ENCODE measurements around the gene RAD17. TPM values are rescaled to one million over a fixed set of nuclear protein-coding genes. Genes with fewer than 3 reads are reported as not detected.
"Not testable (repeated sequence)": the region's sequence is repeated elsewhere in the genome, so short reads cannot be mapped to it uniquely, and the experiment has no call there.

RAD17 gene
- total and polyA plus RNA-seq, 2 donors (not counting 3 experiments of a cell fraction or from before 2014, with no cell fraction given), result 10.1 to 18.4 TPM

DNA sequence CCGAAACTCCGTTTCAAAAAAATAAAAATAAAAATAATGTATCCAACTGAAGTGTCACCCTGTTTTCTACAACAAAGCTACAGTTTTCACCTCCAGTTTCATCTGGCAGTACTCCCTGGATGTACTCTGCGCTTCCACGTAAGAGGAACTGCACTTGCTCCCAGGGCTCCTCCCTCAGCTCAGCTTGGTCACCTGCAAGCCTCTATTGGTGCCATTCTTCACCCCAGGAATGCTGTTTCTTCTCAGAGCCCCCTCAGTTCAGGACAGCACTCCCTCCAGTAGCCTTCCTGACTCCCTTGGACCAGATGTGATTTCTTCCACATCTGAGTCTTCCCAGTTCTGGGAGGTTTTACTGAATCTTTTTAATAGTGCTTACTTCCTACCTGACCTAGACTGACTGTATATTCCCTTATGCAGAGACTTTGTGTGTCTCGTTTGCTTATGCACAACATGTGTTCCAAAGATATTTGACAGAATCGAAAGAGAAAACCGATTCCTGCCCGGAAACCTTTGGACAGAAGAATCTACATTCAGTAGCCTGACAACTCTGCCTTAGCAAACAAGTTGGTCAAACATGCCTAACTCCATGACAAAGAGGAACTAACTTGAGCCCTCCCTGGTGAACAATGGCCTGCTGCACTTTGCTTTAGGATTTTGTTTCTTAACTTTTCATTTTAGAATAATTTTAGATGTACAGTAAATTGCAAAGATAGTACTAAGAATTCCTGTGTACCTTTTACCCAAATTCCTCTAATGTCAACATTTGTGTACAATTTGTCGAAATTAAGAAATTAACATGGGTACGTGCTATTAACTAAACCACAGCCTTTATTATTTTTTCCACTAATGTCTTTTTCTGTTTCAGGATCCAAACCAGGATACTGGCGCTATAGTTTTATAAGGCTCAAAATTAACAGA is 37.8 kb upstream of the RAD17 start:
- peak; percentile 48 for FAIRE-seq
- peak overlapping the region; percentile 99 for H2AFZ ChIP-seq (ENCODE audit: low read depth, low read length)
- TSS peak; percentile 28 for BruUV-seq (replicated peaks)

DNA sequence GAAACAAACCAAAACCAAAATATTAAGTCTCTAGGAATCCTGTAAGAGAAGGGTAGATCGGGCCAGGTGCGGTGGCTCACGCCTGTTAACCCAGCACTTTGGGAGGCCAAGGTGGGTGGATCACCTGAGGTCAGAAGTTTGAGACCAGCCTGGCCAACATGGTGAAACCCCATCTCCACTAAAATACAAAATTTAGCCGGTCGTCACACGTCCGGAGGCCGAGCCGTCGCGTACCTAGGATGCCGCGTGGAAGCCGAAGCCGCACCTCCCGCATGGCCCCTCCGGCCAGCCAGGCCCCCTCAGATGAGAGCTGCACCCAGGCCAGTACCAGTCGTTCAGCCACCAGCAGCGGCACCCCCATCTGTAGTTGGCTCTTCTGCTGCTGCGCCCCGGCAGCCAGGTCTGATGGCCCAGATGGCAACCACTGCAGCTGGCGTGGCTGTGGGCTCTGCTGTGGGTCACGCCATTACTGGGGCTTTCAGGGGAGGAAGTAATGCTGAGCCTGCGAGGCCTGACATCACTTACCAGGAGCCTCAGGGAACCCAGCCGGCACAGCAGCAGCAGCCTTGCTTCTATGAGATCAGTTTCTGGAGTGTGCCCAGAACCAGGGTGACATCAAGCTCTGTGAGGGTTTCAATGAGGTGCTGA is 35.8 kb upstream of the RAD17 start:
- dilution Hi-C loops (cut with MboI; ENCODE audit: extremely low pct_ligation_motif_present, low sequenced_read_pairs); H3K27me3 ChIP-seq (ENCODE audit: control insufficient read depth in 2 of 2, insufficient read depth in 2 of 2, low read length in 2 of 2); H2AFZ ChIP-seq (ENCODE audit: low read depth, low read length); FAIRE-seq; H3K9me3 ChIP-seq (replicated peaks; ENCODE audit: control insufficient read depth, insufficient read depth, low read length); H3K4me3 ChIP-seq (replicated peaks in 1 of 3; ENCODE audit: insufficient read depth in 1 of 3, low read depth in 1 of 3, low read length in 3 of 3); H3K79me2 ChIP-seq (ENCODE audit: control insufficient read depth, insufficient read depth, low read length); H3K27ac ChIP-seq (ENCODE audit: insufficient read depth, low read depth, low read length); H3K4me1 ChIP-seq (ENCODE audit: control insufficient read depth, extremely low read depth, insufficient read depth, low read length); H4K20me1 ChIP-seq (replicated peaks; ENCODE audit: control insufficient read depth, extremely low read depth, insufficient read depth, low read length); H3K9me1 ChIP-seq (replicated peaks; ENCODE audit: control insufficient read depth, extremely low read depth, insufficient read depth, low read length); H3K4me2 ChIP-seq (ENCODE audit: insufficient read depth, low read length); BruUV-seq (replicated peaks); H3K9ac ChIP-seq (replicated peaks; ENCODE audit: extremely low read depth, insufficient read depth, low read length); H3K36me3 ChIP-seq (ENCODE audit: control insufficient read depth in 2 of 2, extremely low read depth in 1 of 2, insufficient read depth in 2 of 2, low read length in 2 of 2); DNase-seq (ENCODE audit: low read depth, low spot score); POLR2A ChIA-PET: not testable (repeated sequence)
- CTCF ChIA-PET, result interaction anchor here (0.9 to 4.5 kb wide), 14 partner anchors 9 to 310 kb away, joined by 3 to 47 read pairs (median 6); partner anchors contain the start of genes CCNB1, CDK7 and SLC30A5
- intact Hi-C loops (cut with micrococcal nuclease), result loop anchor here (1.0 to 5.0 kb wide), 7 partner anchors 35 to 290 kb away; partner anchors contain the start of genes AK6, CCNB1, CDK7 and RAD17

More for the DNA sequence above, 37.8 kb upstream of the RAD17 start:
- no peaks in the 10 kb centered on the region for H3K27me3 ChIP-seq (ENCODE audit: control insufficient read depth in 2 of 2, insufficient read depth in 2 of 2, low read length in 2 of 2)
- no peaks in the 10 kb centered on the region for H3K36me3 ChIP-seq (ENCODE audit: control insufficient read depth in 2 of 2, extremely low read depth in 1 of 2, insufficient read depth in 2 of 2, low read length in 2 of 2)
- peak overlapping the region; percentile 35 for H3K9ac ChIP-seq (replicated peaks; ENCODE audit: extremely low read depth, insufficient read depth, low read length)
- dilution Hi-C loops (cut with MboI; ENCODE audit: extremely low pct_ligation_motif_present, low sequenced_read_pairs) (no loop called here), intact Hi-C loops (cut with micrococcal nuclease) (loop anchor here (2.0 to 5.0 kb wide), 2 partner anchors 37 to 164 kb away; partner anchors contain the start of gene CCNB1)
- no peak for DNase-seq (ENCODE audit: low read depth, low spot score)
- no peaks in the 10 kb centered on the region for H3K79me2 ChIP-seq (ENCODE audit: control insufficient read depth, insufficient read depth, low read length)
- CTCF ChIA-PET, result interaction anchor here (1.5 kb wide), 1 partner anchor 238 kb away, joined by 7 read pairs; the partner anchor contains the start of gene SLC30A5
- no peak for TF ChIP-seq GATA2 (IDR thresholded peaks at IDR 0.05; ENCODE audit: insufficient read depth, insufficient read length, low read depth, low read length)
- TF ChIP-seq MYC (IDR thresholded peaks at IDR 0.05; ENCODE audit: low read depth, low read length), result no peak
- no peak for TF ChIP-seq FOS (IDR thresholded peaks at IDR 0.05; ENCODE audit: borderline replicate concordance, insufficient read depth, low read length)
- no peak for TF ChIP-seq JUN (IDR thresholded peaks at IDR 0.05; ENCODE audit: borderline replicate concordance, insufficient read depth, insufficient read length, low read depth)
- TF ChIP-seq, protein P1, sequence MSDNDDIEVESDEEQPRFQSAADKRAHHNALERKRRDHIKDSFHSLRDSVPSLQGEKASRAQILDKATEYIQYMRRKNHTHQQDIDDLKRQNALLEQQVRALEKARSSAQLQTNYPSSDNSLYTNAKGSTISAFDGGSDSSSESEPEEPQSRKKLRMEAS (IDR thresholded peaks at IDR 0.05; ENCODE audit: insufficient read depth, insufficient read length), result no peak
- TF ChIP-seq, protein P2, sequence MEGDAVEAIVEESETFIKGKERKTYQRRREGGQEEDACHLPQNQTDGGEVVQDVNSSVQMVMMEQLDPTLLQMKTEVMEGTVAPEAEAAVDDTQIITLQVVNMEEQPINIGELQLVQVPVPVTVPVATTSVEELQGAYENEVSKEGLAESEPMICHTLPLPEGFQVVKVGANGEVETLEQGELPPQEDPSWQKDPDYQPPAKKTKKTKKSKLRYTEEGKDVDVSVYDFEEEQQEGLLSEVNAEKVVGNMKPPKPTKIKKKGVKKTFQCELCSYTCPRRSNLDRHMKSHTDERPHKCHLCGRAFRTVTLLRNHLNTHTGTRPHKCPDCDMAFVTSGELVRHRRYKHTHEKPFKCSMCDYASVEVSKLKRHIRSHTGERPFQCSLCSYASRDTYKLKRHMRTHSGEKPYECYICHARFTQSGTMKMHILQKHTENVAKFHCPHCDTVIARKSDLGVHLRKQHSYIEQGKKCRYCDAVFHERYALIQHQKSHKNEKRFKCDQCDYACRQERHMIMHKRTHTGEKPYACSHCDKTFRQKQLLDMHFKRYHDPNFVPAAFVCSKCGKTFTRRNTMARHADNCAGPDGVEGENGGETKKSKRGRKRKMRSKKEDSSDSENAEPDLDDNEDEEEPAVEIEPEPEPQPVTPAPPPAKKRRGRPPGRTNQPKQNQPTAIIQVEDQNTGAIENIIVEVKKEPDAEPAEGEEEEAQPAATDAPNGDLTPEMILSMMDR (IDR thresholded peaks at IDR 0.05; ENCODE audit: extremely low read depth in 1 of 2, insufficient read depth in 1 of 2, low read depth in 1 of 2, low read length in 2 of 2), result no peak
- TF ChIP-seq EZH2 (IDR thresholded peaks at IDR 0.05; ENCODE audit: borderline replicate concordance, low read depth, low read length, severe bottlenecking), result no peak
- no peak for TF ChIP-seq POLR2A (IDR thresholded peaks at IDR 0.05; ENCODE audit: low read depth, low read length)
- TF ChIP-seq POLR2AphosphoS5 (IDR thresholded peaks at IDR 0.05; ENCODE audit: insufficient read depth, low read depth, low read length), result no peak
- peaks cover 7% of the 10 kb centered on the region for H3K4me1 ChIP-seq (ENCODE audit: control insufficient read depth, extremely low read depth, insufficient read depth, low read length)
- peak overlapping the region; percentile 75 for H3K4me2 ChIP-seq (ENCODE audit: insufficient read depth, low read length)
- no peak overlapping the region for H3K27ac ChIP-seq (ENCODE audit: insufficient read depth, low read depth, low read length)
- no peaks in the 10 kb centered on the region for H3K9me1 ChIP-seq (replicated peaks; ENCODE audit: control insufficient read depth, extremely low read depth, insufficient read depth, low read length)
- H4K20me1 ChIP-seq (replicated peaks; ENCODE audit: control insufficient read depth, extremely low read depth, insufficient read depth, low read length), result no peaks in the 10 kb centered on the region
- H3K9me3 ChIP-seq (replicated peaks; ENCODE audit: control insufficient read depth, insufficient read depth, low read length), result no peaks in the 10 kb centered on the region
- H3K4me3 ChIP-seq (replicated peaks in 1 of 3; ENCODE audit: insufficient read depth in 1 of 3, low read depth in 1 of 3, low read length in 3 of 3), result peak overlapping the region; percentile 47 to 86 (median 71)
- POLR2A ChIA-PET, result no interaction called here

Data from endothelial cell of umbilical vein (primary cell).